Keratinocyte (primary cell): ENCODE data around the gene STAC. TPM values are rescaled to one million over a fixed set of nuclear protein-coding genes. Genes with fewer than 3 reads are reported as not detected.

ENCODE experiments used
- DNase-seq: peaks from one replicate; pipeline ENCODE4 v3.0.0-alpha.2; 2011; ENCODE audit warnings: low read depth, missing footprints, low spot score
- FAIRE-seq: peaks from 2 replicates; lab custom pipeline; 2011; peaks lifted over from hg19 to GRCh38; lab: Jason Lieb, UNC
- H2AFZ ChIP-seq: 2 replicates; pipeline ENCODE4 v1.6.0; 2012; ENCODE audit warnings: low read length, control low read depth, inconsistent platforms; ENCODE audit not compliant: control insufficient read depth
- H3K27ac ChIP-seq: 2 replicates; pipeline ENCODE4 v1.5.1; 2011; ENCODE audit warnings: low read length; ENCODE audit not compliant: control insufficient read depth, insufficient read depth
- H3K27me3 ChIP-seq: 3 replicates; pipeline ENCODE4 v1.6.0; 2011; ENCODE audit warnings: low read length; ENCODE audit not compliant: control insufficient read depth, insufficient read depth; ENCODE audit errors: extremely low read depth
- H3K36me3 ChIP-seq, 2 experiments: 2 replicates in 1 of 2; 3 replicates in 1 of 2; pipeline ENCODE4 v1.5.1; 2011; ENCODE audit warnings: low read length in 2 of 2, mild to moderate bottlenecking in 1 of 2; ENCODE audit not compliant: control insufficient read depth in 2 of 2, insufficient read depth in 2 of 2; ENCODE audit errors: extremely low read depth in 1 of 2
- H3K4me1 ChIP-seq: 3 replicates; pipeline ENCODE4 v1.5.1; 2011; ENCODE audit warnings: low read length; ENCODE audit not compliant: control insufficient read depth, insufficient read depth; ENCODE audit errors: extremely low read depth
- H3K4me2 ChIP-seq: 3 replicates; pipeline ENCODE4 v1.6.0; 2011; ENCODE audit warnings: low read depth, low read length; ENCODE audit not compliant: control insufficient read depth, insufficient read depth; ENCODE audit errors: extremely low read depth
- H3K4me3 ChIP-seq, 3 experiments: fragments of 200-600 bp in 1 of 3; sonication (generic) in 1 of 3; 2 replicates in 2 of 3; 3 replicates in 1 of 3; pipeline ENCODE4 v1.5.1; 2011 to 2016; ENCODE audit warnings: low read length in 3 of 3, mild to moderate bottlenecking in 3 of 3, control low read depth in 2 of 3, inconsistent platforms in 1 of 3, low read depth in 1 of 3, mixed read lengths in 1 of 3, mixed run types in 1 of 3, moderate library complexity in 1 of 3; ENCODE audit not compliant: control insufficient read depth in 2 of 3, insufficient read depth in 2 of 3; ENCODE audit errors: extremely low read depth in 1 of 3
- H3K79me2 ChIP-seq: 2 replicates; pipeline ENCODE4 v1.6.0; 2012; ENCODE audit warnings: low read length; ENCODE audit not compliant: control insufficient read depth, insufficient read depth
- H3K9ac ChIP-seq: 3 replicates; pipeline ENCODE4 v1.6.0; 2011; ENCODE audit warnings: low read length; ENCODE audit not compliant: control insufficient read depth, insufficient read depth; ENCODE audit errors: extremely low read depth
- H3K9me1 ChIP-seq: 3 replicates; pipeline ENCODE4 v1.6.0; 2011; ENCODE audit warnings: low read length; ENCODE audit not compliant: control insufficient read depth, insufficient read depth; ENCODE audit errors: extremely low read depth
- H3K9me3 ChIP-seq: 2 replicates; pipeline ENCODE4 v1.5.1; 2012; ENCODE audit warnings: low read depth, low read length; ENCODE audit not compliant: control insufficient read depth
- H4K20me1 ChIP-seq: 3 replicates; pipeline ENCODE4 v1.6.0; 2011; ENCODE audit warnings: low read length; ENCODE audit not compliant: control insufficient read depth, insufficient read depth; ENCODE audit errors: extremely low read depth
- EZH2 ChIP-seq: IDR thresholded peaks from one replicate; pipeline ENCODE4 v1.6.1; 2012; ENCODE audit warnings: inconsistent platforms, mild to moderate bottlenecking, low read length, moderate library complexity
- dilution Hi-C: fragments of 300-500 bp; cut with MboI; formaldehyde crosslinking; loops from one replicate; pipeline ENCODE4 v1.7.0; 2020; ENCODE audit warnings: low sequenced_read_pairs; ENCODE audit not compliant: extremely low pct_ligation_motif_present
- polyA plus RNA-seq, 5 experiments: library from polyadenylated mRNA; depleted of rRNA in 3 of 5; stranded (reverse) in 3 of 5; stranded (forward) in 1 of 5; unstranded in 1 of 5; fragments of >200 nt; gene quantifications; 1 replicate in 1 of 5; 2 replicates in 3 of 5; 3 replicates in 1 of 5; pipeline versions ENCODE4 v1.2.1 to v1.2.3, GENCODE V29; 2011 to 2012; ENCODE audit warnings: missing spikeins in 2 of 5, low read depth in 1 of 5, low replicate concordance in 1 of 5
- TF ChIP-seq, protein P1 (sequence below), 3 experiments: IDR thresholded peaks in 1 of 3; conservative IDR thresholded peaks in 1 of 3; optimal IDR thresholded peaks in 1 of 3; 2 replicates in 2 of 3; 3 replicates in 1 of 3; pipeline versions ENCODE3 to v1.5.1; 2011; ENCODE audit warnings: low read length in 3 of 3, mild to moderate bottlenecking in 3 of 3, moderate library complexity in 2 of 3, control low read depth in 1 of 3, inconsistent platforms in 1 of 3; ENCODE audit not compliant: insufficient read depth in 2 of 3; ENCODE audit errors: extremely low read depth in 1 of 3

STAC gene
- polyA plus RNA-seq, 1 donor (not counting 4 experiments of a cell fraction or from before 2014, with no cell fraction given) = 7.9 TPM

DNA sequence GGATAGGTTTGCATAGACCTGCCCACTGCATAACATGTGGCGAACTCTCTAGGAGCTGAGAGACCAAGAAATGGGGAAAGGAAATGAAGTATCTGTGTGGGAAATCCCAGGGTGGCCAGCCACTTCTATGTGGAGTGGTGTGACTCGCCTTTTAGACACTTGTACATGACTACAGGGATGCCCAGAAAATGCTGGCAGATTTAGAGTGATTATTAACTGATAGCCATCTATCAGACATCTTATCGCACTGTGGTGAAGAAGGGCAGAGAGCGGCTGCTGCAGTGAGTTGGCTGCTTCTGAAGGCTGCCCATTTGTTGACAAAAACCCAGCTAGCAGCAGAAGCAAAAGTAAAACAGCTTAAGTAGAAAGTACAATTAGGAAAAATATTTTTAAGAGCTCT, 18.1 kb upstream of the STAC start:
- H3K4me2 ChIP-seq = peak overlapping the region; percentile 60
- no peak overlapping the region for H3K9ac ChIP-seq
- H4K20me1 ChIP-seq = no peaks in the 10 kb centered on the region
- FAIRE-seq (peak; percentile 67), DNase-seq (no peak)
- dilution Hi-C loops = no loop called here
- no peaks in the 10 kb centered on the region for H3K9me1 ChIP-seq
- H3K4me1 ChIP-seq = peaks cover 24% of the 10 kb centered on the region
- no peaks in the 10 kb centered on the region for H3K27me3 ChIP-seq
- H3K4me3 ChIP-seq = peak overlapping the region in 1 of 3 experiments; percentile 22
- H3K9me3 ChIP-seq = no peaks in the 10 kb centered on the region
- TF ChIP-seq, protein P1, sequence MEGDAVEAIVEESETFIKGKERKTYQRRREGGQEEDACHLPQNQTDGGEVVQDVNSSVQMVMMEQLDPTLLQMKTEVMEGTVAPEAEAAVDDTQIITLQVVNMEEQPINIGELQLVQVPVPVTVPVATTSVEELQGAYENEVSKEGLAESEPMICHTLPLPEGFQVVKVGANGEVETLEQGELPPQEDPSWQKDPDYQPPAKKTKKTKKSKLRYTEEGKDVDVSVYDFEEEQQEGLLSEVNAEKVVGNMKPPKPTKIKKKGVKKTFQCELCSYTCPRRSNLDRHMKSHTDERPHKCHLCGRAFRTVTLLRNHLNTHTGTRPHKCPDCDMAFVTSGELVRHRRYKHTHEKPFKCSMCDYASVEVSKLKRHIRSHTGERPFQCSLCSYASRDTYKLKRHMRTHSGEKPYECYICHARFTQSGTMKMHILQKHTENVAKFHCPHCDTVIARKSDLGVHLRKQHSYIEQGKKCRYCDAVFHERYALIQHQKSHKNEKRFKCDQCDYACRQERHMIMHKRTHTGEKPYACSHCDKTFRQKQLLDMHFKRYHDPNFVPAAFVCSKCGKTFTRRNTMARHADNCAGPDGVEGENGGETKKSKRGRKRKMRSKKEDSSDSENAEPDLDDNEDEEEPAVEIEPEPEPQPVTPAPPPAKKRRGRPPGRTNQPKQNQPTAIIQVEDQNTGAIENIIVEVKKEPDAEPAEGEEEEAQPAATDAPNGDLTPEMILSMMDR (optimal IDR thresholded peaks at IDR 0.05 in 1 of 3, IDR thresholded peaks at IDR 0.05 in 1 of 3, conservative IDR thresholded peaks at IDR 0.05 in 1 of 3; ENCODE audit: extremely low read depth in 1 of 3, insufficient read depth in 2 of 3, low read length in 3 of 3) = no peak
- no peak for TF ChIP-seq EZH2
- peak overlapping the region; percentile 22 for H2AFZ ChIP-seq
- no peaks in the 10 kb centered on the region for H3K79me2 ChIP-seq
- peak overlapping the region; percentile 50 for H3K27ac ChIP-seq
- H3K36me3 ChIP-seq = no peaks in the 10 kb centered on the region

DNA sequence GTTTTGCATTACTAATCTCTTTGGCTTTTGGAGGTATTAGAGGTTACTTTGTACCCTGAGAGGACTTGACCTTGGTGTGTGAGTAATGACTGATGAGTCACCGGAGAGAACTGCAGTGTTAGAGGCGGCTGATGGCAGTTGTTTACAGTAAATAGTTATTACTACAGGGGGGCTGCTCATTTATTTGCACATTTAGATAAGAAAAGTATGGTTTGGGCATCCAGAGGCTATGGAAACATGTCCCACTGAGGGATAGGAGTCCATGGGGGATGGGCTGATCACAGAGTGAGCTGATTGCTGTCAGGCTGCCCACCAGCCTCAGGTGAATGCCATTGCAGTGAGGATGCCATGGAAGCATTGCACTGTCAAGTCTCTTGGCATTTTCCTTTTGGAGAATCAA, 17.3 kb upstream of the STAC start:
- dilution Hi-C loops = no loop called here
- no peaks in the 10 kb centered on the region for H3K79me2 ChIP-seq
- H3K36me3 ChIP-seq = no peaks in the 10 kb centered on the region
- peak; percentile 94 for FAIRE-seq
- peak overlapping the region; percentile 50 for H3K27ac ChIP-seq
- no peaks in the 10 kb centered on the region for H3K9me3 ChIP-seq
- H3K9me1 ChIP-seq = no peaks in the 10 kb centered on the region
- peaks cover 24% of the 10 kb centered on the region for H3K4me1 ChIP-seq
- no peak for TF ChIP-seq EZH2
- TF ChIP-seq, protein P1 (optimal IDR thresholded peaks at IDR 0.05 in 1 of 3, IDR thresholded peaks at IDR 0.05 in 1 of 3, conservative IDR thresholded peaks at IDR 0.05 in 1 of 3; ENCODE audit: extremely low read depth in 1 of 3, insufficient read depth in 2 of 3, low read length in 3 of 3) = no peak
- no peaks in the 10 kb centered on the region for H3K27me3 ChIP-seq
- H2AFZ ChIP-seq = no peak overlapping the region
- peak overlapping the region in 1 of 3 experiments; percentile 25 for H3K4me3 ChIP-seq
- no peaks in the 10 kb centered on the region for H4K20me1 ChIP-seq
- H3K4me2 ChIP-seq = peak overlapping the region; percentile 60
- no peak overlapping the region for H3K9ac ChIP-seq
- DNase-seq = peak; percentile 46
